ENCODE results near the gene AJAP1.
"Not testable (repeated sequence)": the region's sequence is repeated elsewhere in the genome, so short reads cannot be mapped to it uniquely, and the experiment has no call there.

Gene AJAP1

DNA sequence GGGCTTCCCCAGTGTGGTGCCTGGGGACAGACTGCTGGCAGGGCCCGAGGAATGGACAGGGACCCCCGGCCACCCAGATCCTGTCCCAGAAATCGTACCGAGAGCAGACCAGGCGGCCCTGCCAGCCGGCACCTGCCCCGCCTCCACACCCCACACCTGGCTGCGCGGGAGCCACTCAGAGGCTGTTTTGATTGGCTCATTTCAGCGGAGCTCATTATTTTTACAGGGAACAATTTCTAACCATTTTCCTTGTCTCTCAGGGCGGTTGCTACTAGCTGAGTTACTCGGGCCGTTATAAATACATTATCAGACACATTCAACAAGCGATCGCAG, 39.3 kb upstream of the AJAP1 start:
- DNase-seq = no peak
- Histone ChIP-seq H3K4me3 (ENCODE audit: control insufficient read depth in 1 of 7, extremely low read depth in 1 of 7, insufficient read depth in 4 of 7, low read depth in 2 of 7, low read length in 6 of 7) (no peak overlapping the region), H3K4me1 (ENCODE audit: control extremely low read depth in 1 of 4, control insufficient read depth in 4 of 4, insufficient read depth in 4 of 4, low read length in 3 of 4) (no peaks in the 10 kb centered on the region), H3K27ac (ENCODE audit: insufficient read depth in 1 of 2, low read depth in 1 of 2, low read length in 2 of 2, poor library complexity in 1 of 2, severe bottlenecking in 2 of 2) (no peak overlapping the region), H3K9me3 (ENCODE audit: control extremely low read depth in 1 of 5, control insufficient read depth in 4 of 5, insufficient read depth in 2 of 5, low read depth in 1 of 5, low read length in 4 of 5) (peaks cover 0 to 11% (median 4%) of the 10 kb centered on the region in 5 experiments), H3K36me3 (ENCODE audit: control insufficient read depth in 4 of 4, insufficient read depth in 4 of 4, low read length in 3 of 4) (no peaks in the 10 kb centered on the region), H3K27me3 (replicated peaks in 2 of 5; ENCODE audit: control insufficient read depth in 4 of 5, insufficient read depth in 5 of 5, low read length in 4 of 5) (peaks cover 0 to 3% (median 0%) of the 10 kb centered on the region in 5 experiments)
- WGBS (ENCODE audit: insufficient coverage) = 95% methylated on average over 15 of the region's 15 CpGs
- ChIA-PET POLR2A (no interaction called here), CTCF (no interaction called here)

- no peak for DNase-seq
- H3K27ac ChIP-seq (ENCODE audit: insufficient read depth in 1 of 2, low read depth in 1 of 2, low read length in 2 of 2, poor library complexity in 1 of 2, severe bottlenecking in 2 of 2) = no peak overlapping the region
- CTCF ChIA-PET = no interaction called here
- 93% methylated on average over 7 of the region's 9 CpGs for WGBS (ENCODE audit: insufficient coverage)
- POLR2A ChIA-PET = no interaction called here
- no peak overlapping the region for H3K4me3 ChIP-seq (ENCODE audit: control insufficient read depth in 1 of 7, extremely low read depth in 1 of 7, insufficient read depth in 4 of 7, low read depth in 2 of 7, low read length in 6 of 7)
- H3K4me1 ChIP-seq (ENCODE audit: control extremely low read depth in 1 of 4, control insufficient read depth in 4 of 4, insufficient read depth in 4 of 4, low read length in 3 of 4) = no peaks in the 10 kb centered on the region
- H3K9me3 ChIP-seq (ENCODE audit: control extremely low read depth in 1 of 5, control insufficient read depth in 4 of 5, insufficient read depth in 2 of 5, low read depth in 1 of 5, low read length in 4 of 5) = peaks cover 0 to 7% (median 0%) of the 10 kb centered on the region in 5 experiments
- H3K27me3 ChIP-seq (replicated peaks in 2 of 5; ENCODE audit: control insufficient read depth in 4 of 5, insufficient read depth in 5 of 5, low read length in 4 of 5) = peaks cover 0 to 3% (median 0%) of the 10 kb centered on the region in 5 experiments
- no peaks in the 10 kb centered on the region for H3K36me3 ChIP-seq (ENCODE audit: control insufficient read depth in 4 of 4, insufficient read depth in 4 of 4, low read length in 3 of 4)
These were observed 38.9 kb upstream of the AJAP1 start for GRCh38 chr1:4615501-4615900.

DNA sequence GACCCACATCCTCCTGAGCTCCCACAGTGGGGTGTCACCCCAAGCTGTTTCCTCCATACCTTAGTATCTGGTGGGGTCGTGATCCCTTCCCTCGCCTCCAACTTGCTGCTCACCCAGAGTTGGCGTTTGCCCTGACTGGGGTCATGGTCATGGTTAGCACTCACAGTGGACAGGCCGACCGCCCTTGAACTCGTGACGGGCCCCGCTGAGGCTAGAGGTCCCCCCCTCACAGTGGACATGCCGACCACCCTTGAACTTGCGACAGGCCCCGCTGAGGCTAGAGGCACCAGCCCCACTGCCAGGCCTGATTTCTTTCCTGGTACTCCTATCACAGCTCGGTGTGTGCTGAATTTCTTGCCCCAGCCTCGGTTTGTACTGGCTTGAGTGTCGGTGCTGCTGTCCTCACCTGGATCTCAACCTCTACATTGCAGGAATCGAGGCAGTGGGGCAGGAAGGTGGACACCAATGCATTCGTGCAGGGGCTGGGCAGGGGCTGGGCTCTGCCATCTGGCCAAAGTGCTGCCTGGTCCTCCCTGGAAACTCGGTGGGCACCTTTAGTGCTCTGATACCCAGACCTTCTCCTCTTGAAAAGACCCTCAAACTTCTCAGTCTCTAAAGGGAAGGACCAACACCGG, 37.5 kb upstream of the AJAP1 start:
- Histone ChIP-seq H3K4me1 (ENCODE audit: control extremely low read depth in 1 of 4, control insufficient read depth in 4 of 4, insufficient read depth in 4 of 4, low read length in 3 of 4) (no peaks in the 10 kb centered on the region), H3K27ac (ENCODE audit: insufficient read depth in 1 of 2, low read depth in 1 of 2, low read length in 2 of 2, poor library complexity in 1 of 2, severe bottlenecking in 2 of 2) (no peak overlapping the region), H3K27me3 (replicated peaks in 2 of 5; ENCODE audit: control insufficient read depth in 4 of 5, insufficient read depth in 5 of 5, low read length in 4 of 5) (peaks cover 0 to 3% (median 0%) of the 10 kb centered on the region in 5 experiments), H3K4me3 (ENCODE audit: control insufficient read depth in 1 of 7, extremely low read depth in 1 of 7, insufficient read depth in 4 of 7, low read depth in 2 of 7, low read length in 6 of 7) (no peak overlapping the region), H3K36me3 (ENCODE audit: control insufficient read depth in 4 of 4, insufficient read depth in 4 of 4, low read length in 3 of 4) (no peaks in the 10 kb centered on the region), H3K9me3 (ENCODE audit: control extremely low read depth in 1 of 5, control insufficient read depth in 4 of 5, insufficient read depth in 2 of 5, low read depth in 1 of 5, low read length in 4 of 5) (peaks cover 0 to 4% (median 0%) of the 10 kb centered on the region in 5 experiments)
- POLR2A ChIA-PET = no interaction called here
- 88% methylated on average over 16 of the region's 18 CpGs for whole genome bisulfite sequencing (ENCODE audit: insufficient coverage)
- no peak for DNase-seq
- CTCF ChIA-PET = interaction anchor here (1.3 kb wide), 1 partner anchor 9 kb away, joined by 3 read pairs; no protein-coding TSS in a partner anchor

DNA sequence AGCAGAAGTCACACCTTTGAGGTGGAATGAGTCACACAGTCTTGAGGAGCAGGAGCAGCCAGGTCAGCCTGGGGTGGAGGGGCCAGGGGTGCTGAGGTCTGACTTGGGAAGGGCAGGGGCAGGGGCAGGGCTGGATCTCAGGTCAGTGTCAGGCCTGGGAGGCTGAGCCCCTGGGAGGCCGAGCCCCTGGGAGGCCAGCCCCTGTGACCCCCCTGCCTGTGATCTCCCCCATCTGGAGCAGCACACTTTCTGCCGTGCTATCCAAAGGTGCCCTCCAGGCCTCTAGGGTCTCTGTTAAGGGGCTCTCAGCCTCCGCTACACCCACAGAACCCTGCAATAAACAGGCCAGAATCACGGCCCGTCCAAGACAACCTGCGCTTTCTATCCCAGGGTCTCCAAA, 36.9 kb upstream of the AJAP1 start:
- CTCF ChIA-PET = no interaction called here
- Histone ChIP-seq H3K4me3 (ENCODE audit: control insufficient read depth in 1 of 7, extremely low read depth in 1 of 7, insufficient read depth in 4 of 7, low read depth in 2 of 7, low read length in 6 of 7) (no peak overlapping the region), H3K27ac (ENCODE audit: insufficient read depth in 1 of 2, low read depth in 1 of 2, low read length in 2 of 2, poor library complexity in 1 of 2, severe bottlenecking in 2 of 2) (no peak overlapping the region), H3K4me1 (ENCODE audit: control extremely low read depth in 1 of 4, control insufficient read depth in 4 of 4, insufficient read depth in 4 of 4, low read length in 3 of 4) (no peaks in the 10 kb centered on the region), H3K36me3 (ENCODE audit: control insufficient read depth in 4 of 4, insufficient read depth in 4 of 4, low read length in 3 of 4) (no peaks in the 10 kb centered on the region), H3K9me3 (ENCODE audit: control extremely low read depth in 1 of 5, control insufficient read depth in 4 of 5, insufficient read depth in 2 of 5, low read depth in 1 of 5, low read length in 4 of 5) (no peaks in the 10 kb centered on the region), H3K27me3 (replicated peaks in 2 of 5; ENCODE audit: control insufficient read depth in 4 of 5, insufficient read depth in 5 of 5, low read length in 4 of 5) (peaks cover 0 to 3% (median 0%) of the 10 kb centered on the region in 5 experiments)
- no peak for DNase-seq
- WGBS (ENCODE audit: insufficient coverage) = 100% methylated on average over 6 of the region's 6 CpGs
- POLR2A ChIA-PET = no interaction called here

- H3K4me3 ChIP-seq (ENCODE audit: control insufficient read depth in 1 of 7, extremely low read depth in 1 of 7, insufficient read depth in 4 of 7, low read depth in 2 of 7, low read length in 6 of 7); H3K36me3 ChIP-seq (ENCODE audit: control insufficient read depth in 4 of 4, insufficient read depth in 4 of 4, low read length in 3 of 4); H3K27ac ChIP-seq (ENCODE audit: insufficient read depth in 1 of 2, low read depth in 1 of 2, low read length in 2 of 2, poor library complexity in 1 of 2, severe bottlenecking in 2 of 2); H3K4me1 ChIP-seq (ENCODE audit: control extremely low read depth in 1 of 4, control insufficient read depth in 4 of 4, insufficient read depth in 4 of 4, low read length in 3 of 4); DNase-seq; H3K9me3 ChIP-seq (ENCODE audit: control extremely low read depth in 1 of 5, control insufficient read depth in 4 of 5, insufficient read depth in 2 of 5, low read depth in 1 of 5, low read length in 4 of 5); POLR2A ChIA-PET; CTCF ChIA-PET; H3K27me3 ChIP-seq (replicated peaks in 2 of 5; ENCODE audit: control insufficient read depth in 4 of 5, insufficient read depth in 5 of 5, low read length in 4 of 5): not testable (repeated sequence)
- WGBS (ENCODE audit: insufficient coverage) = 60% methylated on average over 1 of the region's 3 CpGs
These were observed 35.6 kb upstream of the AJAP1 start for GRCh38 chr1:4618827-4619226.

GRCh38 chr1:4621646-4622045, 32.8 kb upstream of the AJAP1 start:
- Histone ChIP-seq H3K36me3 (ENCODE audit: control insufficient read depth in 4 of 4, insufficient read depth in 4 of 4, low read length in 3 of 4) (no peaks in the 10 kb centered on the region), H3K9me3 (ENCODE audit: control extremely low read depth in 1 of 5, control insufficient read depth in 4 of 5, insufficient read depth in 2 of 5, low read depth in 1 of 5, low read length in 4 of 5) (no peaks in the 10 kb centered on the region), H3K27ac (ENCODE audit: insufficient read depth in 1 of 2, low read depth in 1 of 2, low read length in 2 of 2, poor library complexity in 1 of 2, severe bottlenecking in 2 of 2) (no peak overlapping the region), H3K27me3 (replicated peaks in 2 of 5; ENCODE audit: control insufficient read depth in 4 of 5, insufficient read depth in 5 of 5, low read length in 4 of 5) (peaks cover 0 to 1% (median 0%) of the 10 kb centered on the region in 5 experiments), H3K4me1 (ENCODE audit: control extremely low read depth in 1 of 4, control insufficient read depth in 4 of 4, insufficient read depth in 4 of 4, low read length in 3 of 4) (no peaks in the 10 kb centered on the region), H3K4me3 (ENCODE audit: control insufficient read depth in 1 of 7, extremely low read depth in 1 of 7, insufficient read depth in 4 of 7, low read depth in 2 of 7, low read length in 6 of 7) (no peak overlapping the region)
- 75% methylated on average over 5 of the region's 5 CpGs for WGBS (ENCODE audit: insufficient coverage)
- ChIA-PET POLR2A (no interaction called here), CTCF (no interaction called here)
- DNase-seq = no peak

DNA sequence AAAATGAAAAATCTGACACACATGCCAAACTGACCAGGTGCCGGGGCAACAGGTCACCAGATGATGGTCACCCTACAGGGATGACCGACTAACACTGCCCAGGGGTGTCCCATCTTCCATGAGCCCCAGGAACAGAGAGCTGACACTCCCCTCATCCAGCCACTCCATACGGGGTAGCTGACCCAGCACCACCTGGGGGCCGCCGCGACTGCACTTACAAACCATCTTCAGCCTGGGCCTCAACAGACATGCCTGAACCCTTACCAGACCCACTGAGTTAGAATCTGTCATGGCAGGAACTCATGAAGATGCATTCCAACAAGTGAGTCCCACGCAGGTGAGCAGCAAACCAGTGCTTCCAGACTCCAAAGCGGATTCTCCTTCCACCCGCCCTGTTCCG, 31.6 kb upstream of the AJAP1 start:
- Histone ChIP-seq H3K9me3 (ENCODE audit: control extremely low read depth in 1 of 5, control insufficient read depth in 4 of 5, insufficient read depth in 2 of 5, low read depth in 1 of 5, low read length in 4 of 5) (no peaks in the 10 kb centered on the region), H3K27ac (ENCODE audit: insufficient read depth in 1 of 2, low read depth in 1 of 2, low read length in 2 of 2, poor library complexity in 1 of 2, severe bottlenecking in 2 of 2) (no peak overlapping the region), H3K27me3 (replicated peaks in 2 of 5; ENCODE audit: control insufficient read depth in 4 of 5, insufficient read depth in 5 of 5, low read length in 4 of 5) (peaks cover 0 to 1% (median 0%) of the 10 kb centered on the region in 5 experiments), H3K4me3 (ENCODE audit: control insufficient read depth in 1 of 7, extremely low read depth in 1 of 7, insufficient read depth in 4 of 7, low read depth in 2 of 7, low read length in 6 of 7) (no peak overlapping the region), H3K36me3 (ENCODE audit: control insufficient read depth in 4 of 4, insufficient read depth in 4 of 4, low read length in 3 of 4) (no peaks in the 10 kb centered on the region), H3K4me1 (ENCODE audit: control extremely low read depth in 1 of 4, control insufficient read depth in 4 of 4, insufficient read depth in 4 of 4, low read length in 3 of 4) (no peaks in the 10 kb centered on the region)
- 93% methylated on average over 7 of the region's 10 CpGs for WGBS (ENCODE audit: insufficient coverage)
- CTCF ChIA-PET = no interaction called here
- POLR2A ChIA-PET = no interaction called here
- no peak for DNase-seq
